HG03025 (cell line): ENCODE data around the gene PALMD.

Source experiments
- ATAC-seq: cut with Tn5 transposase; IDR thresholded peaks from one replicate; pipeline ENCODE4 v1.9.1; 2021; ENCODE audit warnings: mild to moderate bottlenecking, moderate library complexity; ENCODE audit not compliant: unreplicated experiment, low FRiP score

Gene PALMD

GRCh38 chr1:99634971-99635624 lies 10.8 kb upstream of the PALMD start:
- ATAC-seq, result no peak

- ATAC-seq, result no peak
These were observed 10.2 kb upstream of the PALMD start for GRCh38 chr1:99635664-99636063.

- ATAC-seq, result no peak
These were observed 9.2 kb upstream of the PALMD start for GRCh38 chr1:99636647-99637175.

GRCh38 chr1:99638853-99639252 lies 7.1 kb upstream of the PALMD start:
- no peak for ATAC-seq

- no peak for ATAC-seq
These were observed 6.5 kb upstream of the PALMD start for GRCh38 chr1:99639408-99639807.

DNA sequence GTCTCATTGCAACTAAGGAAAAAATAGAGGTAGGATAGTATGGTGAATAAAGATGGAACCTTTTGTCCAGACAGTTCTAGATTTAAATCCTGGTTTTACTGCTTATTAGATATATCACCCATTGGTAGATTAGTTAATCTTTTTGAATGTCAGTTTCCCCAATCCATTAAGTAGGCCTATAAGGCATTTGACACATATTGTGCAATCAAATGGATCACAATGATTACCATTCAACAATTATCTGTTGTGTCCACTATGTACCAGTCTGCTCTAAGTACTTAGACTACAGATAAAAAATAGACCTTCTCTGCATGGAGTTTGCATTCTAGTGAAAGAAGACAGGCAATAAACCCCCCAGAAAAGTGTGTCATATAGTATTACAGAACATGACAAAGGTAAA lies 6.0 kb upstream of the PALMD start:
- ATAC-seq, result no peak

DNA sequence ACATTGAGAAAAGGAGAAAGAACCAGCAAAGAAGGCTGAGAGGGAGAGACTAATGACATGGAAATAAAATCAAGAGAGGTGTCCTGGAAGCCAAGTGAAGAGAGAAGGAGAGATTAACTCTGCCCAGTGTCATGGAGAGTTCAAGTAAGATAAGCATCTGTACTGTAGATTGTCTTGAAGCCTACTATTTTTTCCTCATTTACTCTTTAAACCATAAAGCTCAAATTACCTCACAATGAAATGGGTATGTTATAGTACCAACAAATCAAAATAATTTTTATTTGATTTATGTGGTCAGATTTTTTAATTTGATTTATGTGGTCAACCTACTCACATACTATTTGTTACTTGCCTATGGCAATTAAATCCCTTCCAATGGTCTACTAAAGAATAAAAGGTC lies 5.2 kb upstream of the PALMD start:
- ATAC-seq, result no peak

DNA sequence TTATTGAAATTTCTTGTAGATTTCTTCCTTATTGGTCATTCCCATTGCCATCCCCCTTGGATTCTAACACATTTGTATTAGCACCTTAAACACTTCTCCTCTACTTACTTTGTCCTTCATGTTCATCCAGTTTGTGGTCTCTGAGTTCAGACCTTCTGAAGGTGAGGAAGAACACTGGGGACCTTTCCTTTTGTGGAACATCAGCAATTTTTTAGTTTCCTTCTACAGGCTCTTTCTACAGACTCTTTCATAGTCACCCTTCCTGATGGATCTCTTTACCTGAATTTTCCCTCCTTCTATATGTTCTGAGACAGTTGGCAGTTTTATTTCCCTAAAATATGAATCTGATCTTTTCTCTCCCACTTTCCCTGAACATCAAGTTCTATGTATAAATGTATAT lies 4.4 kb upstream of the PALMD start:
- ATAC-seq, result no peak

- no peak for ATAC-seq
These were observed 3.9 kb upstream of the PALMD start for GRCh38 chr1:99642053-99642452.

- ATAC-seq, result no peak
These were observed 2.7 kb upstream of the PALMD start for GRCh38 chr1:99643021-99643779.

- no peak for ATAC-seq
These were observed 1.5 kb upstream of the PALMD start for GRCh38 chr1:99644279-99645004.

GRCh38 chr1:99645203-99645602 lies 710 bp upstream of the PALMD start:
- no peak for ATAC-seq

- no peak for ATAC-seq
These were observed 955 bp downstream of the PALMD start for GRCh38 chr1:99646868-99647267.

GRCh38 chr1:99647490-99647889 lies 1.6 kb downstream of the PALMD start:
- no peak for ATAC-seq

- no peak for ATAC-seq
These were observed 2.2 kb downstream of the PALMD start for GRCh38 chr1:99648107-99648506.

GRCh38 chr1:99650030-99650429 lies 4.1 kb downstream of the PALMD start:
- ATAC-seq, result no peak

- no peak for ATAC-seq
These were observed 5.0 kb downstream of the PALMD start for GRCh38 chr1:99650773-99651437.

- no peak for ATAC-seq
These were observed 7.0 kb downstream of the PALMD start for GRCh38 chr1:99652881-99653281.

- ATAC-seq, result no peak
These were observed 9.5 kb downstream of the PALMD start for GRCh38 chr1:99655376-99655775.

DNA sequence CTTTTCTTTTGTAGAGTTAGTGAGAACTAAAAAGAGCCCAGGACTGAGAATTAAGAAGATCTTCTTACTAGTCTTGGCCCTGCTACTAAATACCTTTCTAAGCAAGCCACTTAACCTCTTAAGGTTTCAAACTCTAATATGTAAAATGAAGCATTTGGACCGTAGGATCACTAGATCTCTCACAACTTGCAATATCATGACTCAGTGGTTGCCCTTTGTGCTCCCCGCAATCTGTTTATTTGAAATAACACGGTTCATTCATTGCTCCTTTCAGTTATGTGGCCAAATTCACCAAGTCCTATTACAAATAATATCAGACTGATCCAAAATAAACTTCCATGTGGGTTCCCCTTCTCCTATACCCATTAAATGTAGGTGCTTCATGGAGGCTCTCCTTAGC lies 10.8 kb downstream of the PALMD start:
- ATAC-seq, result no peak
